Prostate gland (tissue), 2 donors: ENCODE measurements around the gene FAHD1. TPM values are rescaled to one million over a fixed set of nuclear protein-coding genes. Genes with fewer than 3 reads are reported as not detected.
"Not testable (repeated sequence)": the region's sequence is repeated elsewhere in the genome, so short reads cannot be mapped to it uniquely, and the experiment has no call there.

ENCODE experiments used
- DNase-seq: peaks from one replicate; pipeline ENCODE4 v3.0.0-alpha.2; 2019; ENCODE audit warnings: low spot score
- H3K27ac ChIP-seq, 2 donors: fragments of 200-600 bp; sonication (generic); 2 replicates each; pipeline ENCODE4 v1.5.1; 2017 to 2019
- H3K27me3 ChIP-seq: fragments of 200-600 bp; sonication (generic); replicated peaks from 2 replicates; pipeline ENCODE4 v1.5.1; 2019; ENCODE audit not compliant: insufficient read depth
- H3K36me3 ChIP-seq, 2 donors: fragments of 200-600 bp; sonication (generic); 1 replicate in 1 of 2; 2 replicates in 1 of 2; pipeline versions ENCODE4 v1.5.1 to v1.8.1; 2017 to 2019
- H3K4me1 ChIP-seq: fragments of 200-600 bp; sonication (generic); replicated peaks from 2 replicates; pipeline ENCODE4 v1.5.1; 2019
- H3K4me3 ChIP-seq, 2 donors: fragments of 200-600 bp; sonication (generic); 2 replicates each; pipeline ENCODE4 v1.5.1; 2017 to 2019
- H3K9me3 ChIP-seq: fragments of 200-600 bp; sonication (generic); 2 replicates; pipeline ENCODE4 v1.5.1; 2017
- CTCF ChIP-seq, 4 experiments: fragments of 200-600 bp in 2 of 4; fragments of 450-650 bp in 2 of 4; sonication (generic) in 2 of 4; IDR thresholded peaks; 1 replicate in 3 of 4; 2 replicates in 1 of 4; pipeline ENCODE4 v1.5.1; 2016 to 2019; ENCODE audit warnings: antibody characterized with exemption in 4 of 4, mild to moderate bottlenecking in 2 of 4, moderate library complexity in 2 of 4
- POLR2A ChIP-seq: fragments of 450-650 bp; IDR thresholded peaks from one replicate; pipeline ENCODE4 v1.6.1; 2016; ENCODE audit warnings: antibody characterized with exemption, mild to moderate bottlenecking
- POLR2AphosphoS5 ChIP-seq: sonication (generic); formaldehyde crosslinking; IDR thresholded peaks from one replicate; pipeline ENCODE4 v1.6.1; 2017; ENCODE audit warnings: antibody characterized with exemption
- WGBS: methylation state at CpG from one replicate; pipeline ENCODE4 v1.1.5; 2018; 5-methylcytosine and 5-hydroxymethylcytosine counted together
- intact Hi-C: fragments of 100-400 bp; cut with DNase I; formaldehyde crosslinking; loops from one replicate; pipeline ENCODE4 v1.14.2; 2022
- total RNA-seq, 2 donors: library from RNA; depleted of rRNA; stranded (reverse); fragments of >200 nt; gene quantifications; one replicate each; pipeline ENCODE4 v1.1.0, GENCODE V29; 2016

Gene FAHD1
- total RNA-seq, 2 donors from 2014 or later = 42.3 to 45.5 TPM

GRCh38 chr16:1874854-1875253 is 47.8 kb downstream of the FAHD1 start:
- 63% methylated on average over 6 of the region's 6 CpGs for whole genome bisulfite sequencing
- intact Hi-C loops = no loop called here
- no peak for DNase-seq
- Histone ChIP-seq H3K27me3 (no peaks in the 10 kb centered on the region), H3K27ac (no peak overlapping the region), H3K4me3 (no peak overlapping the region), H3K36me3 (no peaks in the 10 kb centered on the region), H3K9me3 (no peaks in the 10 kb centered on the region), H3K4me1 (no peaks in the 10 kb centered on the region)
- TF ChIP-seq POLR2AphosphoS5 (no peak), POLR2A (no peak), CTCF (IDR thresholded peaks at IDR 0.05) (no peak)

GRCh38 chr16:1876066-1876465 is 49.1 kb downstream of the FAHD1 start:
- H3K4me3 ChIP-seq, H3K27me3 ChIP-seq, H3K27ac ChIP-seq, intact Hi-C loops, H3K36me3 ChIP-seq, H3K4me1 ChIP-seq, H3K9me3 ChIP-seq, DNase-seq: not testable (repeated sequence)
- WGBS = 82% methylated on average over 13 of the region's 13 CpGs

GRCh38 chr16:1876468-1876867 is 49.5 kb downstream of the FAHD1 start:
- WGBS = 89% methylated on average over 7 of the region's 7 CpGs
- no peaks in the 10 kb centered on the region for H3K36me3 ChIP-seq
- no peaks in the 10 kb centered on the region for H3K27me3 ChIP-seq
- no peak for DNase-seq
- H3K4me1 ChIP-seq = no peaks in the 10 kb centered on the region
- no peak overlapping the region for H3K27ac ChIP-seq
- no peak overlapping the region for H3K4me3 ChIP-seq
- intact Hi-C loops = no loop called here
- H3K9me3 ChIP-seq = no peaks in the 10 kb centered on the region
- TF ChIP-seq CTCF (IDR thresholded peaks at IDR 0.05) = no peak
- no peak for TF ChIP-seq POLR2A

- intact Hi-C loops = no loop called here
- Histone ChIP-seq H3K4me1 (no peaks in the 10 kb centered on the region), H3K27me3 (no peaks in the 10 kb centered on the region), H3K9me3 (no peaks in the 10 kb centered on the region), H3K4me3 (no peak overlapping the region), H3K27ac (no peak overlapping the region), H3K36me3 (no peaks in the 10 kb centered on the region)
- no peak for DNase-seq
- no peak for TF ChIP-seq CTCF (IDR thresholded peaks at IDR 0.05)
- no peak for TF ChIP-seq POLR2AphosphoS5
- TF ChIP-seq POLR2A = no peak
- WGBS = 43% methylated on average over 6 of the region's 6 CpGs
These were observed 50.1 kb downstream of the FAHD1 start for GRCh38 chr16:1877089-1877488.

- no peaks in the 10 kb centered on the region for H3K4me1 ChIP-seq
- DNase-seq = no peak
- intact Hi-C loops = no loop called here
These were observed 50.8 kb downstream of the FAHD1 start for GRCh38 chr16:1877804-1878203.

More at GRCh38 chr16:1877804-1878203, 50.8 kb downstream of the FAHD1 start:
- Histone ChIP-seq H3K27ac (no peak overlapping the region), H3K9me3 (no peaks in the 10 kb centered on the region), H3K27me3 (no peaks in the 10 kb centered on the region), H3K36me3 (no peaks in the 10 kb centered on the region), H3K4me3 (no peak overlapping the region)
- WGBS = 39% methylated on average over 11 of the region's 11 CpGs
- TF ChIP-seq POLR2A = no peak
- TF ChIP-seq POLR2AphosphoS5 = no peak
- TF ChIP-seq CTCF (IDR thresholded peaks at IDR 0.05) = no peak
